Measurements from ENCODE around the gene PSMC6.
"Not testable (repeated sequence)": the region's sequence is repeated elsewhere in the genome, so short reads cannot be mapped to it uniquely, and the experiment has no call there.

PSMC6 gene

GRCh38 chr14:52741865-52742264 is 34.9 kb downstream of the PSMC6 start:
- no peak for DNase-seq (ENCODE audit: low read depth in 2 of 2)
- no peak overlapping the region for H3K4me3 ChIP-seq (replicated peaks in 1 of 2; ENCODE audit: low read depth in 2 of 2, low read length in 2 of 2)
- no peak for TF ChIP-seq CTCF (IDR thresholded peaks at IDR 0.05; ENCODE audit: low read depth, low read length)

DNA sequence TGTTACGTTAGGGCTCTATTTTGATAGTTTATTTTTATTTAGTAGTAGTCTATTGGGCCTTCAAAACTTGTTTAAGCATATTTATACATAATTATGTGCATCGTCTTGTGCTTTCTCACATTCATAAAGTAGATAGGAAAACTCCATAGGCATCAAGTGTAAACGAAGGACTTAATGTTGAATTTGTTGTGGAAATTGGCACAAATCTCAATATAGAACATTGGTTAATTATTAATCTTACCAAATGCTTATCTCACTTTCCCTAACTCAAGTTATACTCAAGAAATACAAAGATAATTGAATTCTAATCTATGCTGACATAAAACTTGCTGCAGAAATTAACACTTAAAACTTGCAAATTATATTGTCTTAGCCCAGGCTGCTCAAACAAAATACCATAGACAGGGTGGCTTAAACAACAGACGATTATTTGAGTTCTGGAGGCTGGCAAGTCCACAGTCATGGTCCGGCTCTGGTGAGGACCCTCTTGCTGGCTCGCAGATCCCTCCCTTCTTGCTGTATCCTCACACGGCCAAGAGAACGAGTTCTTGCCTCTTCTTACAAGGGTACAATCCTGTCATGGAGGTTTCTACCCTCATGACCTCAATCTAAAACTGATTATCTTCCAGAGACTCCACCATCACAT is 41.8 kb downstream of the PSMC6 start:
- no peak for DNase-seq (ENCODE audit: low read depth in 2 of 2)
- TF ChIP-seq CTCF (IDR thresholded peaks at IDR 0.05; ENCODE audit: low read depth, low read length), result no peak
- no peak overlapping the region for H3K4me3 ChIP-seq (replicated peaks in 1 of 2; ENCODE audit: low read depth in 2 of 2, low read length in 2 of 2)

DNA sequence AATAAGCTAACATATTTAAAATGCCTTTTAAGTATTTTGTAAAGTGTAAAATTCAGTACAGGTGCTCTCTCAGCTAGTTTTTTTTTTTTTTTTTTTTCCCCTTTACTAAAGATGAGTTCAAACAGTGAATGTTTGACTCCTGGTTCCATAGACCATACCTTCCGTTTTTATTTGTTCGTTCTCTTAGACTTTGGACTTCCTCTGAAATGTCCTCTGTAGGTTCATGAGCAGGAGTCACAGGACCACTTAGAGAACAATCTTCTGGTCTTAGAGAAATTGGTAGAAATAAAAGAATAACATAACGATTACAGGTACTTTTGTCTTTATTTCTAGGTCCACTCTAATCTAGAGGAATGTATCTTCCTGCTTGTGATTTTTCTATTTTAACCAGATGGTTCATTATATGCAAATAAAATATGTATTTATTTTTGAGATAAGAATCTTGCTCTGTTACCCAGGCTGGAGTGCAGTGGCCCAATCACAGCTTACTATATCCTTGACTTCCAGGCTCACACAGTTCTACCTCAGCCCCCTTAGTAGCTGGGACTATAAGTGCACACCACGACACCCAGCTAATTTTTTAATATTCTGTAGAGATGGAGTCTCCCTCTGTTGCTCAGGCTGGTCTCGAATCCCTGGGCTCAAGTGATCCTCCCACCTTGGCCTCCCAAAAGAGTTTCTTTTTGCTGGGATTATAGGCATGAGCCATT is 48.8 kb downstream of the PSMC6 start:
- no peak overlapping the region for H3K4me3 ChIP-seq (replicated peaks in 1 of 2; ENCODE audit: low read depth in 2 of 2, low read length in 2 of 2)
- no peak for TF ChIP-seq CTCF (IDR thresholded peaks at IDR 0.05; ENCODE audit: low read depth, low read length)
- DNase-seq (ENCODE audit: low read depth in 2 of 2), result no peak

GRCh38 chr14:52759145-52759544 is 52.1 kb downstream of the PSMC6 start:
- no peak overlapping the region for H3K4me3 ChIP-seq (replicated peaks in 1 of 2; ENCODE audit: low read depth in 2 of 2, low read length in 2 of 2)
- TF ChIP-seq CTCF (IDR thresholded peaks at IDR 0.05; ENCODE audit: low read depth, low read length), result no peak

DNA sequence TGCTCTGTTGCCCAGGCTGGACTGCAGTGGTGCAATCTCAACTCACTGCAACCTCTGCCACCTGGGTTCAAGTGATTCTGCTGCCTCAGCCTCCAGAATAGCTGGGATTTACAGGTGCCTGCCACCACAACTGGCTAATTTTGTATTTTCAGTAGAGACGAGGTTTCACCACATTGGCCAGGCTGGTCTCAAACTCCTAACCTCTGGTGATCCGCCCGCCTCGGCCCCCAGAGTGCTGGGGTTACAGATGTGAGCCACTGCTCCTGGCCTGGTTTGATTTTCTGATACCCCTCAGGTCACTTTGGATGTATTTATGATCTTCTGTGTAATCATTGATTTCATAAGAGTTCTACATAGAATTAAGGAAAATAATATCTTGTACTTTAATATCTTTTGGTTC is 55.9 kb downstream of the PSMC6 start:
- H3K4me3 ChIP-seq (replicated peaks in 1 of 2; ENCODE audit: low read depth in 2 of 2, low read length in 2 of 2); DNase-seq (ENCODE audit: low read depth in 2 of 2): not testable (repeated sequence)

More at GRCh38 chr14:52759145-52759544, 52.1 kb downstream of the PSMC6 start:
- no peak for DNase-seq (ENCODE audit: low read depth in 2 of 2)

DNA sequence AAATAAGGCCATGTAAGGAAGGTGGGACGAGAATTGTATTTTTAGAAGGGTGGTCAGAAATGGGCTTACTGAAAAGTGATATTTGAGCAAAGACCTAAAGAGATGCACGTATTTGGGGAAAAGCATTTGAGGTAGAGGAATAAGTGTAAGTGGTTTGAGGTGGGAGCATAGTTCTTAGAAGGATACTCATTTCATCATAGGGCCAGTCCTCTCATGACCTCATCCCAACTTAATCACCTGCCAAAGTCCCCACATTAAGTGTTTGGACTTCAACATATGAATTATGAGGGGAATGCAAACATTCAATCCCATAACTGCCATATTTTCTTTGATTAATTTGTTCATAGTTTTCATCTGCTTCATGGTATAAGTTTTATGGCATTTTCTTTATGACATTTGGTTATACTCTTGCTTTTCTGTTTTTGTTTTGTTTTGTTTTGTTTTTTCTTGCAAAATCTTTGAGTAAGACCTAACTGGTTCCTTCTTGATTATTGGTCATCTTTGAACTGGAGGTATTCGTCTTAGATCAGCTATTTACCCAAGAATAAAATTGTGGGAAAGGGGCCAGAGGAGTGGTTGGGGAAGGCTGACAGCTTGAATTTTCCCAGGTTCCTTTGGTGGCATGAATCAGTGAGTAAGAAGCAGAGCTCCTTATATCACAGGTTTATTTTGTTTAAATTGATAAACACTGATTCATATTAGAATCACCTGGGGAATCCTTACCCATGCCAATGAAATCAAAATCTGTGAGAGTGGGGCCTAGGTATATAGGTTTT is 60.2 kb downstream of the PSMC6 start:
- H3K4me3 ChIP-seq (replicated peaks in 1 of 2; ENCODE audit: low read depth in 2 of 2, low read length in 2 of 2), result no peak overlapping the region
- TF ChIP-seq CTCF (IDR thresholded peaks at IDR 0.05; ENCODE audit: low read depth, low read length), result no peak
- DNase-seq (ENCODE audit: low read depth in 2 of 2), result no peak

- no peak for TF ChIP-seq CTCF (IDR thresholded peaks at IDR 0.05; ENCODE audit: low read depth, low read length)
- peak in 1 of 2 donors; percentile 62 for DNase-seq (ENCODE audit: low read depth in 2 of 2)
- no peak overlapping the region for H3K4me3 ChIP-seq (replicated peaks in 1 of 2; ENCODE audit: low read depth in 2 of 2, low read length in 2 of 2)
These were observed 62.9 kb downstream of the PSMC6 start for GRCh38 chr14:52769887-52770286.

Measured in cardiac fibroblast (primary cell).